Dermis blood vessel endothelial cell (primary cell): ENCODE results near the gene TMEM123. TPM values are rescaled to one million over a fixed set of nuclear protein-coding genes. Genes with fewer than 3 reads are reported as not detected.

ENCODE experiments used
- DNase-seq: peaks from one replicate; pipeline ENCODE4 v3.0.0; 2010
- total RNA-seq: library from RNA; depleted of rRNA; stranded (reverse); fragments of >200 nt; gene quantifications from 2 replicates; pipeline ENCODE4 v1.2.3, GENCODE V29; 2014

The TMEM123 gene
- total RNA-seq, 1 donor from 2014 or later, result 195 TPM

GRCh38 chr11:102422817-102423712 lies 29.5 kb downstream of the TMEM123 start:
- no peak for DNase-seq

- no peak for DNase-seq
Observed at GRCh38 chr11:102421261-102421660, 31.3 kb downstream of the TMEM123 start.

- DNase-seq, result no peak
Observed at GRCh38 chr11:102420547-102420946, 32.0 kb downstream of the TMEM123 start.

GRCh38 chr11:102419181-102419580 lies 33.4 kb downstream of the TMEM123 start:
- DNase-seq, result no peak

- no peak for DNase-seq
Observed at GRCh38 chr11:102416976-102417375, 35.6 kb downstream of the TMEM123 start.

GRCh38 chr11:102415304-102415916 lies 37.2 kb downstream of the TMEM123 start:
- DNase-seq, result no peak

- DNase-seq, result no peak
Observed at GRCh38 chr11:102414559-102414958, 38.0 kb downstream of the TMEM123 start.

- DNase-seq, result no peak
Observed at GRCh38 chr11:102413497-102413896, 39.1 kb downstream of the TMEM123 start.

GRCh38 chr11:102411142-102411541 lies 41.4 kb downstream of the TMEM123 start:
- DNase-seq, result no peak

- no peak for DNase-seq
Observed at GRCh38 chr11:102410382-102410784, 42.2 kb downstream of the TMEM123 start.

- no peak for DNase-seq
Observed at GRCh38 chr11:102408339-102408738, 44.2 kb downstream of the TMEM123 start.

GRCh38 chr11:102407901-102408300 lies 44.7 kb downstream of the TMEM123 start:
- DNase-seq, result peak; percentile 30

- DNase-seq, result no peak
Observed at GRCh38 chr11:102406099-102406498, 46.5 kb downstream of the TMEM123 start.

GRCh38 chr11:102405501-102405900 lies 47.1 kb downstream of the TMEM123 start:
- DNase-seq, result no peak

GRCh38 chr11:102402548-102402947 lies 50.0 kb downstream of the TMEM123 start:
- no peak for DNase-seq

GRCh38 chr11:102401905-102402304 lies 50.7 kb downstream of the TMEM123 start:
- DNase-seq, result no peak

- no peak for DNase-seq
Observed at GRCh38 chr11:102400603-102401002, 52.0 kb downstream of the TMEM123 start.

- no peak for DNase-seq
Observed at GRCh38 chr11:102399189-102399588, 53.4 kb downstream of the TMEM123 start.

- no peak for DNase-seq
Observed at GRCh38 chr11:102398297-102398696, 54.3 kb downstream of the TMEM123 start.

GRCh38 chr11:102396708-102397563 lies 55.6 kb downstream of the TMEM123 start:
- DNase-seq, result no peak

- DNase-seq, result no peak
Observed at GRCh38 chr11:102395720-102396393, 56.7 kb downstream of the TMEM123 start.

- DNase-seq, result no peak
Observed at GRCh38 chr11:102393272-102393730, 59.3 kb downstream of the TMEM123 start.
